ENCODE results near the gene MVB12B.

The MVB12B gene

GRCh38 chr9:126435105-126435504, 108.5 kb downstream of the MVB12B start:
- DNase-seq, result no peak

- DNase-seq, result no peak
Observed at GRCh38 chr9:126435626-126436025, 109.0 kb downstream of the MVB12B start.

GRCh38 chr9:126436545-126437267, 110.1 kb downstream of the MVB12B start:
- DNase-seq, result no peak

- DNase-seq, result no peak
Observed at GRCh38 chr9:126437268-126437666, 110.6 kb downstream of the MVB12B start.

- no peak for DNase-seq
Observed at GRCh38 chr9:126437701-126438100, 111.1 kb downstream of the MVB12B start.

- no peak for DNase-seq
Observed at GRCh38 chr9:126438741-126439401, 112.2 kb downstream of the MVB12B start.

- no peak for DNase-seq
Observed at GRCh38 chr9:126439402-126439765, 112.8 kb downstream of the MVB12B start.

- no peak for DNase-seq
Observed at GRCh38 chr9:126439883-126440653, 113.4 kb downstream of the MVB12B start.

GRCh38 chr9:126440940-126441339, 114.3 kb downstream of the MVB12B start:
- no peak for DNase-seq

- no peak for DNase-seq
Observed at GRCh38 chr9:126442636-126443035, 116.0 kb downstream of the MVB12B start.

- no peak for DNase-seq
Observed at GRCh38 chr9:126443144-126443543, 116.5 kb downstream of the MVB12B start.

GRCh38 chr9:126448136-126448535, 121.5 kb downstream of the MVB12B start:
- no peak for DNase-seq

GRCh38 chr9:126448865-126449577, 122.4 kb downstream of the MVB12B start:
- no peak for DNase-seq

- no peak for DNase-seq
Observed at GRCh38 chr9:126449725-126450667, 123.4 kb downstream of the MVB12B start.

- no peak for DNase-seq
Observed at GRCh38 chr9:126450668-126451205, 124.1 kb downstream of the MVB12B start.

GRCh38 chr9:126451316-126451885, 124.8 kb downstream of the MVB12B start:
- DNase-seq, result no peak

GRCh38 chr9:126452106-126452505, 125.5 kb downstream of the MVB12B start:
- no peak for DNase-seq

- DNase-seq, result no peak
Observed at GRCh38 chr9:126453156-126453963, 126.7 kb downstream of the MVB12B start.

- no peak for DNase-seq
Observed at GRCh38 chr9:126454215-126454614, 127.6 kb downstream of the MVB12B start.

GRCh38 chr9:126454795-126455194, 128.2 kb downstream of the MVB12B start:
- DNase-seq, result no peak
